KG1 (cell line): ENCODE results near the gene SLC2A8.

ENCODE experiments used
- DNase-seq: peaks from one replicate; lab custom pipeline; 2025; lab: John Stamatoyannopoulos, UW

Gene SLC2A8

DNA sequence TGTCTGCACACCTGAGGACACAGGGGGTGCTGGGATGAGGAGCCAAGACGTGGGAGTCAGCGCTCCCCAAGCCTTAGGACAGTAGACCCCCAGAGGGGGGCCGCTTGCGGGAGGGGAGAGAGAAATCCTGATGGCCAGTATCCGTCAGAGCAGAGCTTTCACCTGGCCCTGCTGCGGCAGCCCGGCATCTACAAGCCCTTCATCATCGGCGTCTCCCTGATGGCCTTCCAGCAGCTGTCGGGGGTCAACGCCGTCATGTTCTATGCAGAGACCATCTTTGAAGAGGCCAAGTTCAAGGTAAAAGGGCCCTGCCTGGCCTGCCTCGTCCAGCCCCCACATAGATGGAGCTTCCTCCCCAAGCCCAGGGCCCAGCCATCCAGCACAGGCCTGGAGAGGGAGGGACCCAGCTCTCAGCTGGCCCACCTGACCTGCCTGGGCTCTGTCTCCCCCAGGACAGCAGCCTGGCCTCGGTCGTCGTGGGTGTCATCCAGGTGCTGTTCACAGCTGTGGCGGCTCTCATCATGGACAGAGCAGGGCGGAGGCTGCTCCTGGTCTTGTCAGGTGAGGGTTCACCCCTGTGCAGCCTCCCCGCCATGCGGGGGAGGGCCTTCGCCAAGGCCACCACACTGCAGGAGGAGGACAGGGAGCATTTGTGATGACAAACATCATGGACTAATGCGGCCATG, 6.7 kb downstream of the SLC2A8 start:
- DNase-seq, result no peak

DNA sequence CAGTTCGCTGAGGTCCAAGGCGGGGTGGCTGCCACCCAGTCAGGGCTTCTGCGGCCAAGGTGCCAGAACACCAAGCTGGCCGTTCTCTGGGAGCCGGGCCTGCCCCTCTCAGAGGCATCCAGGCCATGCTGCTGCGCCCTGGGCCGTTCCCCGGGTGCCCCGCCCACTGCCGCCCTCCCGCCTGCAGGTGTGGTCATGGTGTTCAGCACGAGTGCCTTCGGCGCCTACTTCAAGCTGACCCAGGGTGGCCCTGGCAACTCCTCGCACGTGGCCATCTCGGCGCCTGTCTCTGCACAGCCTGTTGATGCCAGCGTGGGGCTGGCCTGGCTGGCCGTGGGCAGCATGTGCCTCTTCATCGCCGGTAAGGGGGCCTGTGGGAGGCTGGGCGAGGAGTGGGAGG, 7.7 kb downstream of the SLC2A8 start:
- DNase-seq, result no peak

DNA sequence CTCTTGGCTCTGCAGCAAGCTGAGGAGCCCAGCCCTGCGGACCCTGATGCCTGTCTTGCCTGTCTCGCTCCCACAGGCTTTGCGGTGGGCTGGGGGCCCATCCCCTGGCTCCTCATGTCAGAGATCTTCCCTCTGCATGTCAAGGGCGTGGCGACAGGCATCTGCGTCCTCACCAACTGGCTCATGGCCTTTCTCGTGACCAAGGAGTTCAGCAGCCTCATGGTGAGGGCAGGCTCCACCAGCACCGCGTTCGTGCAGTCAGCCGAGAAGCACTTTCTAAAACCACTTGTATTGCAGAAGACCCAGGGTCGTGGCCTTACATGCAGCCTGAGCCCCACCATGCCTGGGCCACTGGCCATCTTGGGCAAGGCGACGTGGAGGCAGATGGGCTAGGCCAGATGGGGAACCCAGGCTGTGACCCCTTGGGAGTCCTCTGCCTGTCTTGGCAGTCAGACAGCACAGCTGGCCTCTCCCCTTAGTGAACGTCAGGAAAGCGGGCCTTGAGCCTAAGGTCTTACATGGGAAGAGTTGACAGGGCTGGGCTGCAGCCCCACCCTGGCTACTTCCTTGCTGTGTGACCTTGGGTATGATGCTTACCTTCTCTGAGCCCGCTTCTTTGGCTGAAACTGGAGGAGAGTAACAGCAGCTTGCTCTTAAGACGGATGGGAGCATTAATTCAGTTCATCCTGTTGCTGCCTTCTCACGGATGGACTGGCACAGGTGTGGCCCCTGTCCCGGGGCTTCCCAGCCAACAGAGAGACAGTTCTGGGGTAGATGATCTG, 8.6 kb downstream of the SLC2A8 start:
- no peak for DNase-seq

- no peak for DNase-seq
These were observed 10.0 kb downstream of the SLC2A8 start for GRCh38 chr9:127406799-127407491.

- DNase-seq, result no peak
These were observed 10.5 kb downstream of the SLC2A8 start for GRCh38 chr9:127407492-127407843.

GRCh38 chr9:127411122-127411521, 14.2 kb downstream of the SLC2A8 start:
- no peak for DNase-seq

GRCh38 chr9:127415141-127415540, 18.2 kb downstream of the SLC2A8 start:
- no peak for DNase-seq

DNA sequence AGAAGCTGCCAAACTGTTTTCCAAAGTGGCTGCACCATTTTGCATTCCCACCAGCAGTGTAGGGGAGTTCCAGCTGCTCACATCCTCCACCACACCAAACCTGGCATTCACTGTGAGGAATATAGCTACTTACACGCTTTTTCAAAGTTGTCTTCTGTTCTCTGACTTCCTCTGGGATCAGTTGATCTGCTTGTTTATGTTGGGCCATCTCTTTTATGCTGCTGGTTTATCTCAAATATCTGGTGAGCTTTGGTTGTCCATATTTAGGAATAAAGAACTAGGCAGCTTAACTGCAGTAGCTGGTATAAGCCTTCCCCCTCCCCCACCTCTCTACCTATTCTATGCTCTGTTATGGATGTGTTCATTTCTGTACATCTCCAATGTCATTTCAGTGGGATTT, 18.7 kb downstream of the SLC2A8 start:
- DNase-seq, result no peak

DNA sequence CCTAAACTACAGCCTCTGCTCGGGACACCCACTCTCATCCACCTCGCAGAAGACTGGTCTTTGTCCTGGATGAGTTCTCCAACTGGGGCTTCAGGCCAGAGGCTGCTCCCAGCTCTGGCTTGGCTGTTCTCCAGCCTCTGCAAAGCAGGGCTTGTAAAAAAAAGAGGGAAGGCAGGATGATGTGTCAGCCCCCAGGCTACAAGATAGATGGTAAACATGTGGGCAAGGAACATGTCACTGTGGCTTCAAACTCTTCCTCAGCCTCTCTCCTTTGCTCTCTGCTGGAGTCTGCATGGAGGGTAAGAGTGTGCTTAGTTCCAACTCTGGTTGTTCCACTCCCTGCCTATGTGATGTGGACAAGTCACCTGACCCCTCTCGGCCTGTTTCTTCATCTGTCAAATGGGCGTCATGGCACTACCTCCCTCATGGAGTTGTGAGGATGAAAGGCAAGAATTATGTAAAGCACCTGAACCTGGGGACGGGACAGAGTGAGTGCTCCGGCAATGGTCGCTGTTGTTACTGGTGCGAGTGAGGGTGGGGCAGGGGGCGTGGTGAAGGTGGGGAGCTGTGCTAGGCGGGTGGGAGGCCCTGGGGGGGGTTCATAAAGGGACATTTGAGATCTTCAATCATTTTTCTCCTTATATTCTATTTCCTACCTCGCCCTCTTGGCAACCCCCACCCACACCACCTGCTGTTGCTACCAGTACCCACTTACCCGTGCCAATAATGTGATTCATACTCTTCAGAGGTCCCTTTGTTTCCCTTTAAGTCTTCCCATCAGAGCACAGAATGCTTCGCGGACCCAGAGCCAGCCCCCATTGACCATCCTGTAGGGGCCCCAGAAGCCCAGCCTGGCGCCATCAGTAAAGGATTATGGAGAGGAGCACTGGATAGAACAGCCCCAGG, 20.4 kb downstream of the SLC2A8 start:
- no peak for DNase-seq

GRCh38 chr9:127418037-127418471, 21.1 kb downstream of the SLC2A8 start:
- no peak for DNase-seq

- DNase-seq, result no peak
These were observed 22.4 kb downstream of the SLC2A8 start for GRCh38 chr9:127419348-127419747.

- no peak for DNase-seq
These were observed 24.1 kb downstream of the SLC2A8 start for GRCh38 chr9:127421057-127421456.

- DNase-seq, result no peak
These were observed 25.3 kb downstream of the SLC2A8 start for GRCh38 chr9:127422133-127422782.

GRCh38 chr9:127422787-127423186, 25.8 kb downstream of the SLC2A8 start:
- DNase-seq, result no peak

DNA sequence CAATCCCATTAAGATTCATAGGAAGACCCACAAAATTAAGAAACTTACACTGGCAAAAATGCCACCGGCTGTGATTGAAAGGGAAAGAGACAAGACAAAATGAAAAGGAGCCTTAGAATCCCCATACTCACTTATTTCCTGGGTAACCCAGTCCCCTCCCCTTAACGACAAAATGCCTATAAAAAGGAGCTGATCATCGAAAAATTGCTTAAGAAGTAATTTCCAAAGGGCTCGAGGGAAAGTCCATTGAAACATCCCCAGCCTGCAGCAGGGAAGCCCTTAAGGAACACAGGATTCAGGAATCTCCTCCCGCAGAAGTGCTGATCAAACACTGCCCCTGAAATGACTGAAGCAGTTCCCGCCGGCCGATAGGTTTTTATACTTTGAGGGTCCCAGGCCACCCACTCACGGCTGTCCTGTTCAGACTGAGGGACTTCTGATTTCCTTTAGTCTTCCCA, 26.5 kb downstream of the SLC2A8 start:
- no peak for DNase-seq

DNA sequence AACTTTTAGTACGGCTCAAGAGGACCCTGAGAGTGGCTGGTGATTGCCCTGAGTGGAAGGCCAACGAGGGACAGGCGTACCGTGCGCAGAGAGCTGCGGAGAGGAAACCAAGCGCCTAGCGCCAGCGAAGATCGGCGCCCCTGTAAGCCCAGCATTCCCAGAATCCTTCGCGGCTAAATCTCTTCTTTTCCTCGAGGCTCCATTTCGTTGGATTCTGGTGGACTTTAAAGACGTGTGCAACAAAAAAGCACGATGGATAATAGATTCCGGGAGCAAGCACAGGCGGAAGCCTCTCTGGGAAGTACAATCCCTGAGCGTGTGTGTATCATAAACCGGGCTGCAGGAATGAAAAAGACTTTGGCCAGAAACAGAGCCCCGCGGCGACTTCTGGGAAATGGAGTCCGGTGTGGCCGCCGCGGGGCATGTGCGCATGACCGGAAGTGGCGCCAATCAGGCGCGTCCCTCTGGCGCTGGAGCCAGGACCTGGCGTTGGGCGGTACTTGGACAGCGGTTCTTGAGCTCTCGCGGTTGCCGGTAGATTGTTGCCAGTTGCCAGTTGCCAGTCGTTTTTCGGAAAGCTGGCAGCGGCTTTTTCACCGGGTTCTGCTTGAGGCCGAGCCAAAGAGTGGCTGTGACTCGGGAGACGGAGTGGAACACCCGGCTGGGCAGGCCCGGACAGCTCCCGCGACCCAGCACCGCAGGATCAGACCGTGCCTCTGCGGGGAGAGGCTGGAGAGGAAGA, 27.1 kb downstream of the SLC2A8 start, which contains the start of gene ZNF79:
Gene ZNF79, plus strand, starts transcription at position 449 of the 742 bp plus-strand sequence. CDS start 406 bp downstream, outside the sequence.
- peak; percentile 82 for DNase-seq

DNA sequence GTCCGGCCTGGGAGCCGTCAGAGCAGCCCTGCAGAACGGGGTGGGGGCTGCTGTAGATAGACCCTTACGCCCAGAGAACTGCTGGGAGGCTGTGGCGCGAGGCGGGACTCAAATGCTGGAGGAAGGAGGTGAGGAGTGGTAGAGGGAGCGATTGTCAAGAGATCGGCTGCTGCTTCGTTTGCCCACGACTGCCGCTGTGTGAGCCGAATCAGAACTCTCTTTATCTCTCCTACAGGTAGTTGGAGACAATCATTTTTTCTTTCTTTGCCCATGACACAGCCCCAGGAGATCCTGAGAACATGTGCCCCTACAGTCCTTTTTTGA, 27.7 kb downstream of the SLC2A8 start:
- no peak for DNase-seq

GRCh38 chr9:127426756-127427155, 29.8 kb downstream of the SLC2A8 start:
- DNase-seq, result no peak

DNA sequence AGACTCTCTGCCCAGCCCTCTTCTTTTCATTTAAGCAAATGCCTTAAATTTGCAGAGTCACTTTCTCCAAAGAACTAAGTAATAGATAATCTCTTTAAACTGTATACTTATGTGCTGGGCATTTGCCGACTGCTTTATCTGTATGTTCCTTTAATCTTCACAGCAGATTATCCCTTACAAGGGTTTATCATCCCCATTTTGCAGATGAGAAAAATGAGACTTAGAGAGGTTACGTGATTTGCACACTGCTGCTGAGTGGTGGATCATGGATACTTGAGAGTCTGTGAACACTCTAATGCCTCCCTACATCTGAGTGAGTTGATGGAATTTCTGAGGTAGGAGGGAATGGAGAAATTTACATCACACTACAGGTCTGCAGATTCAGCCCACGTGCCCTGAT, 31.4 kb downstream of the SLC2A8 start:
- no peak for DNase-seq

- no peak for DNase-seq
These were observed 33.4 kb downstream of the SLC2A8 start for GRCh38 chr9:127430415-127430814.
